GM23248 (cell line): ENCODE measurements around the gene ACOT9. TPM values are rescaled to one million over a fixed set of nuclear protein-coding genes. Genes with fewer than 3 reads are reported as not detected.
"Not testable (repeated sequence)": the region's sequence is repeated elsewhere in the genome, so short reads cannot be mapped to it uniquely, and the experiment has no call there.

Experiments
- DNase-seq: peaks from one replicate; pipeline ENCODE4 v3.0.0-alpha.2; 2015
- H2AFZ ChIP-seq: fragments of 200-600 bp; sonication (generic); 2 replicates; pipeline ENCODE4 v1.6.1; 2016; ENCODE audit warnings: antibody characterized with exemption
- H3F3A ChIP-seq: fragments of 200-600 bp; sonication (generic); 2 replicates; pipeline ENCODE4 v1.6.1; 2016; ENCODE audit warnings: mild to moderate bottlenecking, antibody characterized with exemption, mixed run types; ENCODE audit not compliant: insufficient read depth
- H3K27ac ChIP-seq: fragments of 200-600 bp; sonication (generic); 2 replicates; pipeline ENCODE4 v1.5.1; 2016; ENCODE audit warnings: mild to moderate bottlenecking
- H3K27me3 ChIP-seq: fragments of 200-600 bp; sonication (generic); replicated peaks from 2 replicates; pipeline ENCODE4 v1.6.1; 2016; ENCODE audit warnings: mild to moderate bottlenecking; ENCODE audit not compliant: insufficient read depth
- H3K36me3 ChIP-seq: fragments of 200-600 bp; sonication (generic); 2 replicates; pipeline ENCODE4 v1.6.1; 2016; ENCODE audit warnings: low read depth, mild to moderate bottlenecking
- H3K4me1 ChIP-seq: fragments of 200-600 bp; sonication (generic); 2 replicates; pipeline ENCODE4 v1.6.1; 2016; ENCODE audit warnings: mild to moderate bottlenecking; ENCODE audit not compliant: insufficient read depth
- H3K4me2 ChIP-seq: fragments of 200-600 bp; sonication (generic); one replicate; pipeline ENCODE4 v1.6.1; 2016; ENCODE audit warnings: mild to moderate bottlenecking; ENCODE audit not compliant: unreplicated experiment
- H3K4me3 ChIP-seq: fragments of 200-600 bp; sonication (generic); 2 replicates; pipeline ENCODE4 v1.5.1; 2016; ENCODE audit warnings: mild to moderate bottlenecking
- H3K79me2 ChIP-seq: fragments of 200-600 bp; sonication (generic); 2 replicates; pipeline ENCODE4 v1.6.1; 2016; ENCODE audit warnings: mild to moderate bottlenecking; ENCODE audit not compliant: insufficient read depth
- H3K9ac ChIP-seq: fragments of 200-600 bp; sonication (generic); 2 replicates; pipeline ENCODE4 v1.6.1; 2016; ENCODE audit warnings: mild to moderate bottlenecking
- H3K9me2 ChIP-seq: fragments of 200-600 bp; sonication (generic); 2 replicates; pipeline ENCODE4 v1.6.1; 2016; ENCODE audit warnings: mixed run types, mild to moderate bottlenecking, moderate library complexity; ENCODE audit not compliant: insufficient read depth
- H3K9me3 ChIP-seq: fragments of 200-600 bp; sonication (generic); one replicate; pipeline ENCODE4 v1.6.1; 2017; ENCODE audit warnings: low read depth
- H4K20me1 ChIP-seq: fragments of 200-600 bp; sonication (generic); 2 replicates; pipeline ENCODE4 v1.6.0; 2016; ENCODE audit not compliant: insufficient read depth
- EZH2 ChIP-seq: fragments of 200-600 bp; sonication (generic); IDR thresholded peaks from 2 replicates; pipeline ENCODE4 v1.6.1; 2018; ENCODE audit warnings: antibody characterized with exemption, mild to moderate bottlenecking; ENCODE audit not compliant: insufficient read depth, poor library complexity, severe bottlenecking
- EZH2phosphoT487 ChIP-seq: fragments of 200-600 bp; sonication (generic); IDR thresholded peaks from 2 replicates; pipeline ENCODE4 v1.6.1; 2018; ENCODE audit warnings: antibody characterized with exemption, moderate library complexity, mild to moderate bottlenecking, low read depth; ENCODE audit not compliant: insufficient read depth
- WGBS, 2 experiments: methylation state at CpG; one replicate each; pipeline ENCODE4 v1.1.6; 2015 to 2017; ENCODE audit warnings: low lambda C conversion rate in 2 of 2, low coverage in 1 of 2; ENCODE audit errors: missing lambda C conversion rate in 2 of 2; 5-methylcytosine and 5-hydroxymethylcytosine counted together
- in situ Hi-C: fragments of 300-500 bp; cut with MboI; formaldehyde crosslinking; loops from 2 replicates; pipeline ENCODE4 v1.15.0; 2020
- polyA plus RNA-seq: library from polyadenylated mRNA; unstranded; fragments of >200 nt; fragmentation: Nextera tagmentation; extraction: Ambion mirVana; gene quantifications from 2 replicates; pipeline ENCODE4 v1.2.1, GENCODE V29; 2016
- total RNA-seq: library from RNA; depleted of rRNA; stranded (reverse); fragments of >200 nt; shearing (Covaris generic); gene quantifications from 2 replicates; pipeline ENCODE4 v1.2.3, GENCODE V29; 2014

ACOT9 gene
- total and polyA plus RNA-seq, 2 experiments from 2014 or later = 66.7 to 85.2 TPM

GRCh38 chrX:23773601-23774175 is 30.6 kb upstream of the ACOT9 start:
- H3K9ac ChIP-seq = no peak overlapping the region
- no peaks in the 10 kb centered on the region for H3K4me1 ChIP-seq
- H3K27me3 ChIP-seq = no peaks in the 10 kb centered on the region
- in situ Hi-C loops = no loop called here
- H3K27ac ChIP-seq = no peak overlapping the region
- no peak overlapping the region for H2AFZ ChIP-seq
- H3F3A ChIP-seq = no peaks in the 10 kb centered on the region
- H3K36me3 ChIP-seq = no peaks in the 10 kb centered on the region
- DNase-seq = no peak
- no peak overlapping the region for H3K4me3 ChIP-seq
- H3K9me2 ChIP-seq = no peaks in the 10 kb centered on the region
- H3K9me3 ChIP-seq = no peaks in the 10 kb centered on the region
- whole genome bisulfite sequencing, 2 experiments = 78 to 88% methylated on average over 3 of the region's 3 CpGs
- H4K20me1 ChIP-seq = no peaks in the 10 kb centered on the region
- no peaks in the 10 kb centered on the region for H3K79me2 ChIP-seq
- no peak overlapping the region for H3K4me2 ChIP-seq
- TF ChIP-seq EZH2 (no peak), EZH2phosphoT487 (no peak)

- H3K4me1 ChIP-seq, H3K36me3 ChIP-seq, H3K9me3 ChIP-seq, H2AFZ ChIP-seq, DNase-seq, H3K27me3 ChIP-seq, H3K9ac ChIP-seq, H3K4me3 ChIP-seq, H3K9me2 ChIP-seq, H3K4me2 ChIP-seq, in situ Hi-C loops, H3F3A ChIP-seq, H3K27ac ChIP-seq, H4K20me1 ChIP-seq, H3K79me2 ChIP-seq: not testable (repeated sequence)
- WGBS, 2 experiments = 95 to 96% methylated on average over 5 to 7 of the region's 7 CpGs
Measured at GRCh38 chrX:23771086-23771485, 28.0 kb upstream of the ACOT9 start.

GRCh38 chrX:23770142-23770541 is 27.1 kb upstream of the ACOT9 start:
- no peaks in the 10 kb centered on the region for H3K27me3 ChIP-seq
- H3K4me1 ChIP-seq = no peaks in the 10 kb centered on the region
- in situ Hi-C loops = no loop called here
- no peaks in the 10 kb centered on the region for H3K9me3 ChIP-seq
- H3F3A ChIP-seq = no peaks in the 10 kb centered on the region
- no peak for TF ChIP-seq EZH2
- no peaks in the 10 kb centered on the region for H4K20me1 ChIP-seq
- H3K36me3 ChIP-seq = no peaks in the 10 kb centered on the region
- H2AFZ ChIP-seq = no peak overlapping the region
- H3K9me2 ChIP-seq = no peaks in the 10 kb centered on the region
- no peak overlapping the region for H3K4me2 ChIP-seq
- H3K79me2 ChIP-seq = no peaks in the 10 kb centered on the region
- no peak overlapping the region for H3K9ac ChIP-seq
- 100% methylated on average over 2 of the region's 2 CpGs for WGBS, 2 experiments
- H3K27ac ChIP-seq = no peak overlapping the region
- no peak for DNase-seq
- no peak overlapping the region for H3K4me3 ChIP-seq

- H3K4me2 ChIP-seq = no peak overlapping the region
- H3K27ac ChIP-seq = no peak overlapping the region
- H3F3A ChIP-seq = no peaks in the 10 kb centered on the region
- H3K36me3 ChIP-seq = no peaks in the 10 kb centered on the region
- no peaks in the 10 kb centered on the region for H3K27me3 ChIP-seq
- no peak overlapping the region for H3K9ac ChIP-seq
- no peaks in the 10 kb centered on the region for H3K9me2 ChIP-seq
- in situ Hi-C loops = no loop called here
- H3K4me1 ChIP-seq = no peaks in the 10 kb centered on the region
- H4K20me1 ChIP-seq = no peaks in the 10 kb centered on the region
- no peak overlapping the region for H3K4me3 ChIP-seq
- 52 to 68% methylated on average over 13 to 17 of the region's 28 CpGs for WGBS, 2 experiments
- no peak overlapping the region for H2AFZ ChIP-seq
- no peaks in the 10 kb centered on the region for H3K9me3 ChIP-seq
- DNase-seq = no peak
- no peaks in the 10 kb centered on the region for H3K79me2 ChIP-seq
- no peak for TF ChIP-seq EZH2phosphoT487
- no peak for TF ChIP-seq EZH2
Measured at GRCh38 chrX:23766650-23767551, 23.8 kb upstream of the ACOT9 start.
